H9 (cell line): ENCODE measurements around the gene EDA. TPM values are rescaled to one million over a fixed set of nuclear protein-coding genes. Genes with fewer than 3 reads are reported as not detected.

Source experiments
- DNase-seq: peaks from one replicate; pipeline ENCODE4 v3.0.0-alpha.2; 2017
- H2AFZ ChIP-seq: one replicate; pipeline ENCODE4 v1.6.1; 2013; ENCODE audit warnings: mild to moderate bottlenecking, low read length, control low read depth, moderate library complexity
- H2AK5ac ChIP-seq: 2 replicates; pipeline ENCODE4 v1.6.1; 2013; ENCODE audit warnings: low read length, control low read depth, mixed read lengths; ENCODE audit not compliant: insufficient read length
- H2BK120ac ChIP-seq: one replicate; pipeline ENCODE4 v1.6.1; 2013; ENCODE audit warnings: low read depth, mild to moderate bottlenecking, low read length, control low read depth, inconsistent platforms; ENCODE audit not compliant: poor library complexity, severe bottlenecking
- H2BK12ac ChIP-seq: 2 replicates; pipeline ENCODE4 v1.6.1; 2013; ENCODE audit warnings: low read length, control low read depth, mixed read lengths, low read depth; ENCODE audit not compliant: insufficient read length
- H2BK15ac ChIP-seq: 2 replicates; pipeline ENCODE4 v1.6.1; 2013; ENCODE audit warnings: low read depth, low read length, control low read depth
- H2BK20ac ChIP-seq: one replicate; pipeline ENCODE4 v1.6.1; 2013; ENCODE audit warnings: low read depth, mild to moderate bottlenecking, low read length, control low read depth, inconsistent platforms; ENCODE audit not compliant: poor library complexity, severe bottlenecking
- H2BK5ac ChIP-seq: 2 replicates; pipeline ENCODE4 v1.6.1; 2013; ENCODE audit warnings: low read length, control low read depth, mixed read lengths; ENCODE audit not compliant: insufficient read length
- H3K14ac ChIP-seq: 2 replicates; pipeline ENCODE4 v1.6.1; 2013; ENCODE audit warnings: low read length, control low read depth; ENCODE audit not compliant: insufficient read depth
- H3K18ac ChIP-seq: 2 replicates; pipeline ENCODE4 v1.6.1; 2013; ENCODE audit warnings: low read depth, mild to moderate bottlenecking, mixed read lengths, low read length, control low read depth; ENCODE audit not compliant: insufficient read length
- H3K23ac ChIP-seq: 2 replicates; pipeline ENCODE4 v1.6.1; 2013; ENCODE audit warnings: low read length, control low read depth, mixed read lengths, low read depth; ENCODE audit not compliant: insufficient read length
- H3K23me2 ChIP-seq: 2 replicates; pipeline ENCODE4 v1.6.1; 2013; ENCODE audit warnings: low read depth, mild to moderate bottlenecking, mixed read lengths, low read length, control low read depth; ENCODE audit not compliant: insufficient read length, poor library complexity, severe bottlenecking
- H3K27ac ChIP-seq: 2 replicates; pipeline ENCODE4 v1.5.1; 2013; ENCODE audit warnings: low read length, control low read depth, mixed read lengths, low read depth; ENCODE audit not compliant: insufficient read length
- H3K27me3 ChIP-seq: 2 replicates; pipeline ENCODE4 v1.6.1; 2013; ENCODE audit warnings: low read length, control low read depth, inconsistent platforms; ENCODE audit not compliant: insufficient read depth
- H3K4ac ChIP-seq: 2 replicates; pipeline ENCODE4 v1.6.1; 2013; ENCODE audit warnings: low read depth, mild to moderate bottlenecking, control low read depth, inconsistent platforms, low read length, moderate library complexity
- H3K4me1 ChIP-seq: 2 replicates; pipeline ENCODE4 v1.6.1; 2013; ENCODE audit warnings: low read length, control low read depth, inconsistent platforms; ENCODE audit not compliant: insufficient read depth
- H3K4me2 ChIP-seq: 2 replicates; pipeline ENCODE4 v1.6.1; 2013; ENCODE audit warnings: low read length, control low read depth, mixed read lengths; ENCODE audit not compliant: insufficient read length, insufficient read depth
- H3K56ac ChIP-seq: 2 replicates; pipeline ENCODE4 v1.6.1; 2013; ENCODE audit warnings: low read depth, mild to moderate bottlenecking, mixed read lengths, low read length, control low read depth; ENCODE audit not compliant: insufficient read length
- H3K79me1 ChIP-seq: 2 replicates; pipeline ENCODE4 v1.6.1; 2013; ENCODE audit warnings: low read depth, mild to moderate bottlenecking, moderate library complexity, low read length, control low read depth, inconsistent platforms; ENCODE audit not compliant: insufficient read depth, poor library complexity, severe bottlenecking
- H3K79me2 ChIP-seq: 2 replicates; pipeline ENCODE4 v1.6.1; 2013; ENCODE audit warnings: low read length, control low read depth, inconsistent platforms; ENCODE audit not compliant: insufficient read depth
- H3K9ac ChIP-seq: 2 replicates; pipeline ENCODE4 v1.6.1; 2013; ENCODE audit warnings: low read length, control low read depth, mixed read lengths; ENCODE audit not compliant: insufficient read length; ENCODE audit errors: extremely low read depth
- H3K9me3 ChIP-seq: one replicate; pipeline ENCODE4 v1.6.1; 2013; ENCODE audit warnings: low read depth, low read length, inconsistent platforms; ENCODE audit not compliant: control insufficient read depth
- H3T11ph ChIP-seq: one replicate; pipeline ENCODE4 v1.6.1; 2013; ENCODE audit warnings: mild to moderate bottlenecking, low read length, control low read depth, inconsistent platforms
- H4K20me1 ChIP-seq: one replicate; pipeline ENCODE4 v1.6.1; 2013; ENCODE audit not compliant: control insufficient read depth, insufficient read length, insufficient read depth
- H4K5ac ChIP-seq: 2 replicates; pipeline ENCODE4 v1.6.1; 2013; ENCODE audit warnings: low read depth, mild to moderate bottlenecking, mixed read lengths, low read length, control low read depth; ENCODE audit not compliant: insufficient read length
- H4K8ac ChIP-seq: replicated peaks from 2 replicates; pipeline ENCODE4 v1.6.1; 2013; ENCODE audit warnings: low read length, control low read depth, mixed read lengths, low read depth; ENCODE audit not compliant: insufficient read length
- H4K91ac ChIP-seq: 2 replicates; pipeline ENCODE4 v1.6.1; 2013; ENCODE audit warnings: low read depth, mild to moderate bottlenecking, moderate library complexity, mixed read lengths, low read length, control low read depth; ENCODE audit not compliant: insufficient read length
- H3K27ac Mint-ChIP-seq, 3 experiments: 2 replicates in 2 of 3; 3 replicates in 1 of 3; pipeline ENCODE4 v1.8.0; 2020 to 2021; ENCODE audit warnings: mixed read lengths in 3 of 3, mild to moderate bottlenecking in 1 of 3, moderate library complexity in 1 of 3
- H3K27me3 Mint-ChIP-seq: 2 replicates; pipeline ENCODE4 v1.8.0; 2021; ENCODE audit warnings: low read depth, mild to moderate bottlenecking, moderate library complexity, mixed read lengths
- H3K36me3 Mint-ChIP-seq, 3 experiments: 2 replicates in 2 of 3; 3 replicates in 1 of 3; pipeline ENCODE4 v1.8.0; 2020 to 2021; ENCODE audit warnings: low read depth in 3 of 3, mixed read lengths in 3 of 3; ENCODE audit not compliant: insufficient read depth in 1 of 3
- H3K4me1 Mint-ChIP-seq, 2 experiments: 2 replicates each; pipeline ENCODE4 v1.8.0; 2020; ENCODE audit warnings: mixed read lengths in 2 of 2
- H3K4me3 Mint-ChIP-seq, 2 experiments: 2 replicates in 1 of 2; 3 replicates in 1 of 2; pipeline ENCODE4 v1.8.0; 2020 to 2021; ENCODE audit warnings: mild to moderate bottlenecking in 2 of 2, mixed read lengths in 2 of 2, moderate library complexity in 1 of 2
- H3K9me3 Mint-ChIP-seq, 2 experiments: 2 replicates in 1 of 2; 3 replicates in 1 of 2; pipeline ENCODE4 v1.8.0; 2020; ENCODE audit warnings: mild to moderate bottlenecking in 2 of 2, mixed read lengths in 2 of 2, moderate library complexity in 1 of 2
- WGBS: extraction: QIAGEN DNeasy Blood & Tissue Kit; methylation state at CpG from one replicate; pipeline ENCODE4 v1.1.7; 2013; ENCODE audit warnings: missing lambda C conversion rate, low lambda C conversion rate, mixed read lengths; ENCODE audit not compliant: insufficient read length; ENCODE audit errors: extremely low coverage; 5-methylcytosine and 5-hydroxymethylcytosine counted together
- total RNA-seq: library from RNA; stranded (reverse); gene quantifications from 2 replicates; pipeline ENCODE4 v1.2.1, GENCODE V29; 2021
- TF ChIP-seq, protein P1 (sequence below): fragments of 200-600 bp; sonication (generic); conservative IDR thresholded peaks from 3 replicates; pipeline ENCODE4 v1.8.0; 2021; ENCODE audit warnings: antibody characterized with exemption, mild to moderate bottlenecking

EDA gene
- total RNA-seq, 1 experiment from 2014 or later, result 7.7 TPM

DNA sequence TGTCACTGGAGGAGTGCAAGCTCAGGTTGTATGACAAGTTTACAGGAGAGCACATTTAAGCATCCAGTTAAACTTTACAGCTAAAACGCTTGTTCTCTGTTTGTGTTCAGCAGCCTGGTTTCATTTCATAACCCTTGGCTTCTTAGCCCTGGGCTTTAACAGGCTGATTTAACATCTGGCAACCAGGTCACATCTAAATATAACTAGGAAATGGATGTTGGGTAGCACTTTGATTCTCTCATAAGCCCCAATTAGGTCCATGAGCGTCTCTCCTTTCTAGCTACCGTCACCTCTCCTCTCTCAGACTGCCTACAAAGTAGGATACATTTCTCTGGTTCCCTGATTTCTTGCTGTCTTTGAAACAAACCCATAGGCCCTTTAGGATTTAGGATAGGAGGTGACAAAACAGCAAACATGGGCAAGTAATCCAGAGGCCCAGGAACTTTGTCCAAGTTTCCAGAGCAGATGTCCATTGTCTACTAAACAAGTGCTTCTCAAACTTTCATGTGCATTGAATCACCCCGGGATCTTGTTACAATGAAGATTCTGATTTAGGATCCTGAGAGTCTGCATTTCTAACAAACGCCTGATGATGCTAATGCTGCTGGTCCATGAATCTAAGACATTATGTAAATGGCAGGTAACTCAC lies 468.8 kb downstream of the EDA start:
- H3K27me3 ChIP-seq, result no peaks in the 10 kb centered on the region
- H2AK5ac ChIP-seq, result no peak overlapping the region
- no peak overlapping the region for H2BK15ac ChIP-seq
- H4K8ac ChIP-seq, result no peak overlapping the region
- no peak for DNase-seq
- no peak overlapping the region for H4K5ac ChIP-seq
- H2BK12ac ChIP-seq, result no peak overlapping the region
- TF ChIP-seq, protein P1, sequence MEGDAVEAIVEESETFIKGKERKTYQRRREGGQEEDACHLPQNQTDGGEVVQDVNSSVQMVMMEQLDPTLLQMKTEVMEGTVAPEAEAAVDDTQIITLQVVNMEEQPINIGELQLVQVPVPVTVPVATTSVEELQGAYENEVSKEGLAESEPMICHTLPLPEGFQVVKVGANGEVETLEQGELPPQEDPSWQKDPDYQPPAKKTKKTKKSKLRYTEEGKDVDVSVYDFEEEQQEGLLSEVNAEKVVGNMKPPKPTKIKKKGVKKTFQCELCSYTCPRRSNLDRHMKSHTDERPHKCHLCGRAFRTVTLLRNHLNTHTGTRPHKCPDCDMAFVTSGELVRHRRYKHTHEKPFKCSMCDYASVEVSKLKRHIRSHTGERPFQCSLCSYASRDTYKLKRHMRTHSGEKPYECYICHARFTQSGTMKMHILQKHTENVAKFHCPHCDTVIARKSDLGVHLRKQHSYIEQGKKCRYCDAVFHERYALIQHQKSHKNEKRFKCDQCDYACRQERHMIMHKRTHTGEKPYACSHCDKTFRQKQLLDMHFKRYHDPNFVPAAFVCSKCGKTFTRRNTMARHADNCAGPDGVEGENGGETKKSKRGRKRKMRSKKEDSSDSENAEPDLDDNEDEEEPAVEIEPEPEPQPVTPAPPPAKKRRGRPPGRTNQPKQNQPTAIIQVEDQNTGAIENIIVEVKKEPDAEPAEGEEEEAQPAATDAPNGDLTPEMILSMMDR, result no peak
- H3K27ac ChIP-seq, result no peak overlapping the region
- H4K20me1 ChIP-seq, result no peaks in the 10 kb centered on the region
- H3K23ac ChIP-seq, result no peak overlapping the region
- no peak overlapping the region for H3K9ac ChIP-seq
- no peak overlapping the region for H2BK5ac ChIP-seq
- H2AFZ ChIP-seq, result no peak overlapping the region
- no peak overlapping the region for H3K4me2 ChIP-seq
- H3K18ac ChIP-seq, result no peak overlapping the region
- no peak overlapping the region for H3T11ph ChIP-seq
- Mint-ChIP-seq H3K4me1 (peaks cover 12 to 24% of the 10 kb centered on the region in 2 experiments), H3K27ac (0 out of 7 replicates have a peak overlapping the region, but pooled peaks of 1 of the 3 experiments have one; percentile 44), H3K4me3 (no peak overlapping the region), H3K27me3 (peaks cover 8% of the 10 kb centered on the region), H3K36me3 (no peaks in the 10 kb centered on the region; a peak in 2 of 7 replicates), H3K9me3 (peaks cover 63 to 64% of the 10 kb centered on the region in 2 experiments)
- no peak overlapping the region for H2BK120ac ChIP-seq
- H3K4me1 ChIP-seq, result no peaks in the 10 kb centered on the region
- peaks cover 43% of the 10 kb centered on the region for H3K9me3 ChIP-seq
- H3K79me1 ChIP-seq, result no peaks in the 10 kb centered on the region
- no peak overlapping the region for H3K14ac ChIP-seq
- H3K4ac ChIP-seq, result no peak overlapping the region
- H3K23me2 ChIP-seq, result no peaks in the 10 kb centered on the region
- H4K91ac ChIP-seq, result no peak overlapping the region
- no peaks in the 10 kb centered on the region for H3K79me2 ChIP-seq
- H2BK20ac ChIP-seq, result no peak overlapping the region
- no peak overlapping the region for H3K56ac ChIP-seq
- no CpG with 5 or more reads among the region's 5 CpGs for WGBS
